HG02870 (cell line): ENCODE measurements around the gene PMPCB.
A peak's percentile ranks its signal among the peaks of the same experiment; 100 is the strongest.
"Not testable (repeated sequence)": the region's sequence is repeated elsewhere in the genome, so short reads cannot be mapped to it uniquely, and the experiment has no call there.

Source experiments
- ATAC-seq: cut with Tn5 transposase; IDR thresholded peaks from one replicate; pipeline ENCODE4 v1.9.1; 2021; ENCODE audit warnings: mild to moderate bottlenecking, moderate library complexity; ENCODE audit not compliant: unreplicated experiment

The PMPCB gene, protein sequence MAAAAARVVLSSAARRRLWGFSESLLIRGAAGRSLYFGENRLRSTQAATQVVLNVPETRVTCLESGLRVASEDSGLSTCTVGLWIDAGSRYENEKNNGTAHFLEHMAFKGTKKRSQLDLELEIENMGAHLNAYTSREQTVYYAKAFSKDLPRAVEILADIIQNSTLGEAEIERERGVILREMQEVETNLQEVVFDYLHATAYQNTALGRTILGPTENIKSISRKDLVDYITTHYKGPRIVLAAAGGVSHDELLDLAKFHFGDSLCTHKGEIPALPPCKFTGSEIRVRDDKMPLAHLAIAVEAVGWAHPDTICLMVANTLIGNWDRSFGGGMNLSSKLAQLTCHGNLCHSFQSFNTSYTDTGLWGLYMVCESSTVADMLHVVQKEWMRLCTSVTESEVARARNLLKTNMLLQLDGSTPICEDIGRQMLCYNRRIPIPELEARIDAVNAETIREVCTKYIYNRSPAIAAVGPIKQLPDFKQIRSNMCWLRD

DNA sequence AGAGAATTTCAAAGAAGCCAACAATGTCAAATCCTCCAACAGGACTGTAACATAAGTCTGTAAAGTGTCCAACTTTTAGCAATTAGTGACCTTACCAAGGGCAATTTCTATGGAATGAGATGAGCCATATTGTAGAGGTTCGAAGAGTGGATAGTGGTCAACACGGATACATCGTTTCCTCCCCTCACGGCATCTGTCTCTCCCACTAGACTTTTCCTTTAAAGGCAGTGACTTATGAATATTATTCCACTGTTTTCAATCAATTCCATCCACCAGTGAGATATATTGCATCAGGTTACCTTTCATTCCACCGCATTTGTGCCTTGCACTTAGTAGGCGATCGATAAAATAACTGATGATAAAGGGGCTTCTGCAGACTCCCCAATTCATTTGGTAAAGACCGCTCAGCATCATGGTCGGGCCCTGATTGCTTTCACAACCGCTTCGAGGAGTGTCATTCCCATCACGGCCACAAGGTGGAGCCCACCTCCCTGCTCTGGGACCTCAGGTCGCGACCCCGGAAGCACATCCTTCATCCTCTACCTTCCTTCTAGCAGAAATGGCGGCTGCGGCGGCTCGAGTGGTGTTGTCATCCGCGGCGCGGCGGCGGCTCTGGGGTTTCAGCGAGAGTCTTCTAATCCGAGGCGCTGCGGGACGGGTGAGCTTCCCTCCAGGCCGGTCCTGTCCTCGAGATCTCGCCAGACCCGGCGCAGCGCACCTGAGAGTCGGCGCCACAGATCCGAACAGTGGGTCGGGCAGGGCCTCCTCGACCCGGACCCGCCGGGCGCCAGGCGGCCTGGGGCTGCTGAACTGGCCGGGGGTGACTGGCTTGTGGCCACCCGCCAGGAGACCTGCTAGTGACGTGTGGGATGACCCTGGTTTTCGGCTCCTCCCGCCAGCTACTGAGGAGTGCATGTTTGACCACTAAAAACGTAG lies at the start of gene PMPCB:
Gene PMPCB (plus strand): TSS at position 535 of the 936 bp plus-strand sequence. CDS start 25 bp downstream, at position 560.
- peak; percentile 84 for ATAC-seq

DNA sequence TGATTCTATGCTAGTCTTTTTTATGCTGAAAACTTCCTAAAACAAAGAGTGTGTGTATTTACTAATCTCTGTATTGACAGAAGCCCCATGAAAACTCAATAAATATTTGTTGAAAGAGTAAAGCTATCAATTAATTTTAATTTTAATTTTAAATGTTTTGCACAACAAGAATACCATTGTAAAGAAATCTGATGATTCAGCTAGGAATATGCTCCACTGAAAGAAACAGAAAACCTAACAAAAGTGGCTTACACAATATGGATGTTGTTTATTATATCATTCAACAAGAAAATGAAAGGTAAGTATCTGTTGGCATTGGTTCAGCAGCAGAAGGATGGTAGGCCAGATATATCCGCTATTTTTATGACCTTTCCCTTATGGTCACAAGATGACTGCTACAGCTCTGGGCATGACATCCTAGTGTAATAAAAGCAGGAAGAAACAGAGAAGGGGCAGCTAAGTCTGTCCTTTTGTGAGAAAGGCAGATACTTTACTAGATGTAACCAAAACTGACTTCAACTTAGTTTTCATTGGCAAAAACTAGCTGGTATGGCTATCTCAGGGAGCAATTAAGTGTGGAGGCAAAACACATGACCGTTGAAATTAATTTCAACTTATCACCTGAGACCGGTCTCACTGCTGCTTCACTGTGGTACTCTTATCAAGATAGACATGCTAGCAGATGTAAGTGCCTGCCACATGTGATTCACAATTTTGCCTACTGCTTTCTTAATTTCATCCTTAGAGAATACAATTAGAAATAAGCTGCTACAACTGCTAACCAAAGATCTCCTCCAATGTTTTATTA lies 43.3 kb upstream of the PMPCB start:
- not testable (repeated sequence) for ATAC-seq

DNA sequence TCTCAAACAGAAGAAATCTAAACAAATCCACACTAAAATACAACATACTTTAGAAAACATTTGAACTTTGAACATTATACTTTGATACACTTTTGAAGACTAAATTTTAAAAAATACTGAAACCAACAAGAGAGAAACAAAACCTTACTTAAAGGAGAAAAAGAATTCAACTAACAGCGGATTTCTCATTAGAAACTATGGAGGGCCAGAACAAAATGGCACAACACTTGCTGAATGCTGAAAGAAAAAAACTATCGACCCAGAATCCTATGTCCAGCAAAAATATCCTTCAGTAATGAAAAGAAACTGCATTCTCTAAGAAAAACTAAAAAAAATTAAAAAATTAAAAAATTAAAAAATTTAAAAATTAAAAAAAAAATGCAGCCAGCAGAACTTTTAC lies 33.2 kb upstream of the PMPCB start:
- ATAC-seq = not testable (repeated sequence)

DNA sequence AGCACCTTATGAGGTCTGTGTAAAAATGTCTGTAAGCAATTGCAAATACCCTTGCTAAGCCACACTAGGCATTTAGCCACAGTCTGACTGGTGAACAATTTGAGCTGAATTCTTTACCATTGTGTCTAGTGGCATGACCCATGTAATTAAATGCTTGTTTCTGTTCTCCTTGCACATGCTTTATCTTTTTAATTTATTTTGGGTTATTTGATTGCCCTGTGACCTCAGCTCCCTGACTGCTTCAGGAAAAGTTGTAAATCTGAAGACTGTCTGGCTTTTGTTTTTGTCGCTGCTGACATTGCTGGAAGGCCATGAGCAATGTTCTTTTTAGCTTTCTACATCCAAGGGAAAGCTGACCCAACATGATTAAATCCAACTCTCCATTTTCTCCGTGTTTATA lies 31.0 kb upstream of the PMPCB start:
- ATAC-seq = not testable (repeated sequence)

DNA sequence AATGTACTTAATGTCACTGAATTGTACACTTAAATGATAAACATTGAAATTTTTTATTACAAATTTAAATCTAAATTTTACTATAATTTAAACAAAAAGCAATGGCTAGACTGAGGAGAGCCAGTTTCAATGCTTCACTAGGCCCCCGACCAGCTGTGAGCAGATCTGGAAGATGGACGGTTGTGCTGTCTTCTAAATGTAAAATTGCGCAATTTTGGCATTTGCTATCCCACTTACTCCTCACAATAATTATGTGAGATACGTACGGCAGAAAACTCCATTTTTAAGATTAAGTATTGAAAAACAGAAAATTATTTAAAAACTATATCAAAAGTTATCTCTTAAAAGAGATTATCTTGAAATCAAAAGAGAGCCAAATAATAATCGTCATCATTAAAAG lies 23.9 kb upstream of the PMPCB start:
- ATAC-seq = not testable (repeated sequence)

DNA sequence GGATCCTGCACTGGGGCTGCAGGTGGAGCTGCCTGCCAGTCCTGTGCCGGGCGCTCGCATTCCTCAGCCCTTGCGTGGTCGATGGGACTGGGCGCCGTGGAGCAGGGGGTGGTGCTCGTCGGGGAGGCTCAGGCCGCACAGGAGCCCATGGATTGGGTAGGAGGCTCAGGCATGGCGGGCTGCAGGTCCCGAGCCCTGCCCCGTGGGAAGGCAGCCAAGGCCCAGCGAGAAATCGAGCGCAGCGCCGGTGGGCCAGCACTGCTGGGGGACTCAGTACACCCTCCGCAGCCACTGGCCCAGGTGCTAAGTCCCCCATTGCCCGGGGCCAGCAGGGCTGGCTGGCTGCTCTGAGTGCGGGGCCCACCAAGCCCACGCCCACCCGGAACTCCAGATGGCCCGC lies 22.4 kb upstream of the PMPCB start:
- not testable (repeated sequence) for ATAC-seq

DNA sequence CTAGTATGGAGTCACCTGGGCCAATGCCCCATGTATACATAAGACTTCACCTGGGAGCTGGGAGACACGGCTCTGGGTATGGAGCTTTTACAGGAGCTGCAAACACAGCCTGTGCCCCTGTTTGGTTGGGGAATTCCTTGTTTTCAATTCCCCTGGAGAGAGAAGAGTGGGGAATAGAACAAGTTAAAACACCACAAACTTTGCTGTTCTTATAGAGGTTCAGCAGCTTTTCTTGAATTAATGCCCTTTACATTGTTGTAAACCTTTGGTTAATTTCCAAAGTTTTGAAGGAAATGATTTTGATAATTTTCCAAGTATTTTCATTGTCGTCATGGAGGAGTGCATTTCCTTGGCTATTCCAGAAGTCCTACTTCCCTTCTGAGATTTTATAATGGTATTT lies 19.0 kb upstream of the PMPCB start:
- ATAC-seq = not testable (repeated sequence)

DNA sequence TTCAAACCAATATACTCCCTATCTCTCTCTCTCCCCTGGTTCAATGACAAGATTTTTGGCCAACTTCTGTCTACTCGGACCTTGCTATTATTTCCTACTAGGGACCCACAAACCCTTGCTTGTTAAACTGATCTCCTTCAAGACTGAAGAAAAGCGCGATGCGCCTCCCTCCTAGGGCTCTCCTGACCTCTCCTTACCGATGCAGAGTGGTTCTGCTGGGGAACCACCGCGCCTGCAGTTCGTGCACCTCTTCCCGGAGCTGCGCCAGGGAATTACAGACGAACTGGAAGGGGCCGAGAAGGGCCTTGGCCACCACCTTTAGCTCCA lies 17.6 kb upstream of the PMPCB start:
- peak; percentile 49 for ATAC-seq

DNA sequence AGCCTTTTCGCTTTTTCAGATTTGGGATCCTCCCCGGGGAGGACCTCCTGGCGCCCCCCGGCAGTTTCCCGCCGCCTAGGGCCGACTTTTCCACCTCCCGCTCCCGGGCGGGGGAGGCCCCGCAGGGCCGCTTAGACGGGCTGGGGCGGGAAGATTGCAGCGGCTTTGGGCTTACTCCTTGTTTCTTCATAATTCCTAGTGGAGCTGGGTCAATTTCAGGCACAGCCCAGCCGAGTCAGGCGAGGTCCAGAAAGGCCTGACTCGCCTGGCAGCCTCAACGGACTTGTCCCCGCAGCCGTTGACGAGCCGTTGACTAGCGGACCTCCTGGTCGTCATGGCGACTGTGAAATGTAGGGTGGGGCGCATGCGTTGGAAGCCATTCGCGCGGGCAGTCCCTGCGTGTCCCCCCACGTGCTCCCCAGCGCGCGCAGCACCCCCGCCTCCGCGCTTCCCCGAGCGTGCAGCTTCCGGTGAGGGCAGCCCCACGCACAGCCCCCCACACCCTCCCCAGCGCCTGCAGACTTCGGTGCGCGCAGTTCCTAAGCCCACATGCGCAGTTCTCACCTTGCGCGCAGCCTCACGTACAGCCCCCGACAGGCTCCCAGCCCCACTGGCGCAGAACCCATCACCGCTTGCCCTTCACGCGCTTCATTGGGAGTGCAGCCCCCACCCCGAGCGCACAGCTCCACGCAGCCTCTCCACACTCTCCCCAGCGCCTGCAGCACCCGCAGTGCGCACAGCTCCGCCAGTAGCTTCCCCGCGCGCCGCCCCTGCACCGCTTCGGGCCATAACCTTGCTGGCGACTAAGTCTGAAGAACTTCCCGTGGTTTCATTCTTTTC lies 17.1 kb upstream of the PMPCB start:
- peak; percentile 93 for ATAC-seq

DNA sequence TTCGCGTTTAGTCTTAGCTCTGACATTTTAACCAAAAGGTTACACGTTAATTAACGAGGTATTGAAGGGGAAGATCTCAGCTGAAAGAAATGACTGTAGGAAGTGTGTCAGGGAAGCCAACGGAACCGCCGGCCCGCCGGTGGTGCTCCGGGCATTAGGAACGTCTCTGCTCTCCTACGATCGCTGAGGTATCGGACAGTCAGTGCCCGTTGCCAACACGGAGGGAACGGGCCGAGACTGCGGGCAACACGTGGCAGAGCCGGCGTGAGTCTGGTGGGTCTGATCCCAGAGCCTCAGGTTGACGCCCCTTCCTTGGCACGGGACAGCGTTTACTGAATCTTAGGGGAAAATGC lies 16.5 kb upstream of the PMPCB start:
- ATAC-seq = peak; percentile 11

DNA sequence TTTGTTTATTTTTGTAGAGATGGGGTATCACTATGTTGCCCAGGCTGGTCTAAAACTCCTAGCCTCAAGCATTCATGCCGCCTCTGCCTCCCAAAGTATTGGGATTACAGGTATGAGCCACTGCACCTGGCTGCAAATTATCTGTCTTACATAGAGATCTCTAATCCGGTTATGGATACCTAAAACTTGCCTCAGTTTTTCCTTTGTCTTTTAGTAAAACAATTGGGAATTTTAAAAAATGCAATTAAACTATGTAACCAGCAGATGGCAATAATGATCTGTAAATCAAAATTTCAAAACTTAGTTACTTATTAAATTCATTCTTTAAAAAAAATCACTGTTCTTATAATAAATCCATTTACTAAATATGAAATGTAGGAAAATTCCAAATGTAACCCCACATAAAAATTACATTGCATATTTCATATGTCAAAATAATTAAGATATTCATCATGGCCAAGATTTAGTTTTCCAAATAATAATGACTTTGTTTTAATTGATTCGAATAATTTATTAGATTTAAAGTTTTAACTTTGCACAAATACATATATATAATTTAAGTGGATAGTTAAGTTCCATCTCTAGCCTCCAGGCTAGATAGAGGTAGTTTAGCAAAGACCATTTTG lies 14.3 kb upstream of the PMPCB start:
- not testable (repeated sequence) for ATAC-seq

DNA sequence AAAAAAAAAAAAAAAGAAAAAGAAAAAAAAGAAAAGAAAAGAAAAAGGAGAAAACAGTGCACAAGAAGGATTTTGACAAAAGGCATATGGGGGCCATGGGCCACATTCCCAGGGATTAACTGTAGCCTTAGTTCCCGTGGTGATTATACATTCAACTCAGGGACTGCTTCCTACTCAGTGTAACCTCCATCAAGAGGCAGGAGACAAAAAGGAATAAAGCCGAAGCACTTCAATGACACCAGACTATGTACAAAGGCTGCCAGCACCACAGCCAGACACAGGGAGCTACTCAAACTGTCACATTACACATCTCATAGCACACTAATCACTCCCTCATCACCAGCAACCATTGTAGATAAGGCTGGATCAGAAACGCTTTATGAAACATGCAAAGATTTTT lies 5.1 kb upstream of the PMPCB start:
- ATAC-seq = no peak

DNA sequence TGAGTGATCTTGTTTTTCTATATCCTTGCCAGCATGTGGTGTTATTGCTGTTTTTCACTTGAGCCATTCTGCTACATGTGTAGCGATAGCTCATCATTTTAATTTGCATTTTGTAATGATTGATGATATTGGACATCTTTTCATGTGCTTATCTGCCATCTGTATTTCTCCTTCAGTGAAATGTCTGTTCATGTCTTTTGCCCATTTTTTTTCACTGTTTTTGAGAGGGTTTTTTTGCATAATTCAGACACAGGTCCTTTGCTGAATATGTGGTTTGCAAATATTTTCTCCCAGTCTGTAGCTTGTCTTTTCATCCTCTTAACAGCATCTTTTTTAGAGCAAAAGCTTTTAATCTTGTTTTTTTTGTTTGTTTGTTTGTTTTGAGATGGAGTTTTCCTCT lies 3.7 kb upstream of the PMPCB start:
- no peak for ATAC-seq

DNA sequence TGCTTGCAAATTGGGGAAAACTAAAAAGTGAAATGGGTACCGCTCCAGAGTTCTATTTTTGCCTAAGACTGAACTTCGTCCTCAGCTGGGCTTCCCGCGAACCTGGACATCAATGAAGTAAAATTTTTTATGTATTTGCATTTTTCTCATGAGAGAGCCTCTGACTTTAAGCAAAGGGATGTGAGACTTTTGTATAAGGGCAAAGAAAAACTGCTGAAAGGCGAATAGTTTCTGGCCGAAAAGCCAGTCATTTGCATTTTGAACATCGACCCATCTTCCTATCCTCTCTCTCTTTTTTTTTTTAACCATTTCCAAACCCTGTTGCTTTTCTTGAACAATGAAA lies 573 bp downstream of the PMPCB start:
- ATAC-seq = no peak

DNA sequence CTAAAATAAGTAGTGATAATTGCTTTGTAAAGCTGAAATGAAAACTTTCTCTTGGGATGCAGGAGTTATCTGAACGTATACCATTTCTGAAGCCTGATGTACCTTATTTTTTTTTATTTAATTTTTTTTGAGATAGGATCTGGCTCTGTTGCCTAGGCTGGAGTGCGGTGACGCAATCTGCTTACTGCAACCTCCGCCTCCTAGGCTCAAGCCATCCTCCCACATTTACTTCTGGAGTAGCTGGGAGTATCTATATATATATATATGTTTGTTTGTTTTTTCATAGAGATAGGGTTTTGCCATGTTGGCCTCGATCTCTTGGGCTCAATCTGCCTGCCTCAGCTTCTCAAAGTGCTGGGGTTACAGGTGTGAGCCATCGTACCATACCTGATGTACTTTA lies 2.4 kb downstream of the PMPCB start:
- no peak for ATAC-seq

DNA sequence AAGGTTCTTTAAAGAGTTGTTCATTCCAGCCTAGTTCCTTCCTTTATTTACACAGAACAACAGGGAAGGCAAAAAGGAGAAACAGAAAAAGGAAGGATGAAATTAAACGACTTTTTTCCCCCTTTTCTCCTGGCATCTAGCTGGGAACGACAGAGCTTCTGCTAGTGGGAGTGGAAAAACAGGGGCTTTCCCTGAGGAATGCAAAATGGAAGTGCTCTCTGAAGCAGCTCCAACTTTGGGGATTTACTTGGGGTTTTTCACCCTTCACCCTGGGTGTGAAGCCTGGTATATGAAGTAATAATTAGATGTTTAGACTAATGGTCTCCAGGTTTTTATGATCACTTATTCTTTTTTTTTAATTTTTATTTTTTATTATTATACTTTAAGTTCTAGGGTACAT lies 4.2 kb downstream of the PMPCB start:
- ATAC-seq = no peak

DNA sequence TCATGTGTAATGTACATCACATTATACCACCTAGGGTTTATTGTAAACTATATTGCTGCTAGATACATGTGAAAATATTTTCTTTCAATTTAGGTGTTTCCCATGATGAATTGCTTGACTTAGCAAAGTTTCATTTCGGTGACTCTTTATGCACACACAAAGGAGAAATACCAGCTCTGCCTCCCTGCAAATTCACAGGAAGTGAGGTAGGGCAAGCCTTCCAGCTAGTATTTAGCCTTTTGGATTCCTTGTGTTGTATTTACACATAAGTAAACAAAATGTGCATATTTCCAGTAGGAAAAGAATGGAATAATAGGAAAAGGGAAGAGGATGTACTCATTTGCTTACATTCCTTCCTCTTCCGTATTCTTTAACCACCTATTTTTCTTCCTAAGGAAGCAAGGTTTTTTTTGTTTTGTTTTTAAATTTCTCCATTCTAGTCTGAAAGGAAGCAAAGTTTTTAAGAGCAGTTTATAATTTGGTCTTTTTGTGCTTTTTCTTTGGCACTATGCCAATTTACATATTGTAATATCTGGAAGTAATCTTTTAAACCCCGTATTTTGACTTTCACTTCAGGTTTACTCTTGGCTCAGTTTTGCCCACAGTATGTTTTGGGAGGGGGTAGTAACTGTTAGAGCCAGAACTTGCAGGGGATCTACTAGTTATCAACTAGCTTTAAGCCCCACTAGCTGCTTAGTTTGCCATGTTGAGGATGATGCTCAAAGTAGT lies 10.4 kb downstream of the PMPCB start:
- ATAC-seq = no peak

DNA sequence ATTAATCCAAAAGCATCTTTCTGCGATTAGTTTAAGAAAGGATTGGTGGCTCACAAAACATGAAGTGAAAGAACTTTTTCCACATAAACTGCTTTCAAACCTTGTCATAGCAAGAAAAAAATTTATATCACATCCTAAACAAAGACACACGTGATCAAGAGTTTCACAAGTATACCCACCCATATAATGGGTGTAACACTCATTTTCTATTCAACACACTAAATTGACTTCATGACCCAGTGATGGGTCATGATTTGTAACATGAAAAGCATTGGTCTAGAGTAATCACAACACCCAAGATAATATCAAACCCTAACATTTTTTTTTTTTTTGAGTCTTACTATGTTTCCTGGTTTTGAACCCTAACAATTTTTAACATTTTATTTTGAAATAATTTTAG lies 17.6 kb downstream of the PMPCB start:
- no peak for ATAC-seq

DNA sequence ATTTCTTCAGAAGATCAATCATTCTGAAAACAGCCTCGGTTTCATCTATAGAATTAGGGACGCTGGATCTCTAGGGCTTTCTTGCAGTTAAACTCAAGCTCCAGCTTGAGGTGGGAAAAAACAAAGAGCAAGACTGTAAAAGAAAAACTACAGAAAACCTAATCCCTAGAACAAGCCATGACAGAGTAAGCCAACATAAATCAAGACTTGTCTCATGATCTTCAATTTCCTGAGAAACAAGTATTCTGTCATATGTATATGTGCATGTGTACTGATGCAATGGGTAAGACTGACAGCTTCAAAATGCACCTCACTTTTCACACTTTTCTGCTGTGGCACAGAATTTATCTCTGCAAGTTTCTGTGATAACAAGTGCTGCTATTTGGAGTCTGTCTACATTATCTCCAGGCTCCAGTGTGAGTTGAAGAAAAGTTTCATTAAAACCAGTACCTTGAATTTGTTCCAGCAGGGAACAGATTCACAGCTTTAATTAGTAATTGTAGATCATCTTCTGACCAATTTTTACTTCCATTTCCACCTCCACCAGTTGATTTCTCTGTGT lies 19.2 kb downstream of the PMPCB start:
- ATAC-seq = no peak
